Activated CD4-positive, alpha-beta T cell treated with anti-CD3 and anti-CD28 coated beads, Interleukin-2, amount 50 U/mL, for 4 hours (primary cell): ENCODE data around the gene ELOB.

ENCODE experiments used
- DNase-seq, 2 experiments: peaks; one replicate each; pipeline ENCODE4 v3.0.0-alpha.2; 2020

ELOB gene

GRCh38 chr16:2777231-2777902 is at the start of gene ELOB:
Gene ELOB (minus strand): TSS chr16:2777280. CDS start chr16:2777239, 41 bp downstream.
- DNase-seq, result peak; percentile 83 to 85

GRCh38 chr16:2825906-2826305 is 48.8 kb upstream of the ELOB start:
- DNase-seq, result no peak

DNA sequence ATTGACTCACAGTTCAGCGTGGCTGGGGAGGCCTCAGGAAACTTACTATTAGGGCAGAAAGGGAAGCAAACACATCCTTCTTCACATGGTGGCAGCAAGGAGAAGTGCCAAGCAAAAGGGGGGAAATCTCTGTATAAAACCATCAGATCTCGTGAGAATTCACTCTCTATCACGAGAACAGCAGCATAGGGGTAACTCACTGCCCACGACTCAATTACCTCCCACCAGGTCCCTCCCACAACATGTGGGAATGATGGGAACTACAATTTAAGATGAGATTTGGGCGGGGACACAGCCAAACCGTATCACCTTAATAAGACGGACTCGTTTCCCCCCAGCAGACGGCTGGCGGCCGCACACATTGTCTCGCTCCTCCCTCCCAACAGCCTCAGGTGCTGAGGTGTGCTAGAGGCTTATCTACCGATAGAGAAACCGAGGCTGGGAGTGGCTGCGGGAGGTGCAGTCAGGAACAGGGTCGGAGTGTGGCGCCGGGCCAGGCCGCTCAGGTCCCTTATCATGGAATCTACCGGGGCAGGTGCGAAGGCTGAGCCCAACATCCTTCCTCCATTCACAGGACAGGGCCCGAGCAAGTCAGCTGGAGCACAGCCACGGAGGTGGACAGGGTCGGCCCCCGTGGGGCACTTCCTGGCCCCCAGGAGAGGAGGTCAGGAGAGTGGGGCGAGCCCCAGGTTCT is 48.1 kb upstream of the ELOB start:
- no peak for DNase-seq

GRCh38 chr16:2824626-2825025 is 47.5 kb upstream of the ELOB start:
- DNase-seq, result no peak

- no peak for DNase-seq
Observed at GRCh38 chr16:2822496-2822895, 45.4 kb upstream of the ELOB start.

- no peak for DNase-seq
Observed at GRCh38 chr16:2822158-2822495, 45.0 kb upstream of the ELOB start.

GRCh38 chr16:2821487-2822157 is 44.5 kb upstream of the ELOB start:
- no peak for DNase-seq

GRCh38 chr16:2820836-2821486 is 43.9 kb upstream of the ELOB start:
- DNase-seq, result no peak

- DNase-seq, result no peak
Observed at GRCh38 chr16:2819939-2820835, 43.1 kb upstream of the ELOB start.

DNA sequence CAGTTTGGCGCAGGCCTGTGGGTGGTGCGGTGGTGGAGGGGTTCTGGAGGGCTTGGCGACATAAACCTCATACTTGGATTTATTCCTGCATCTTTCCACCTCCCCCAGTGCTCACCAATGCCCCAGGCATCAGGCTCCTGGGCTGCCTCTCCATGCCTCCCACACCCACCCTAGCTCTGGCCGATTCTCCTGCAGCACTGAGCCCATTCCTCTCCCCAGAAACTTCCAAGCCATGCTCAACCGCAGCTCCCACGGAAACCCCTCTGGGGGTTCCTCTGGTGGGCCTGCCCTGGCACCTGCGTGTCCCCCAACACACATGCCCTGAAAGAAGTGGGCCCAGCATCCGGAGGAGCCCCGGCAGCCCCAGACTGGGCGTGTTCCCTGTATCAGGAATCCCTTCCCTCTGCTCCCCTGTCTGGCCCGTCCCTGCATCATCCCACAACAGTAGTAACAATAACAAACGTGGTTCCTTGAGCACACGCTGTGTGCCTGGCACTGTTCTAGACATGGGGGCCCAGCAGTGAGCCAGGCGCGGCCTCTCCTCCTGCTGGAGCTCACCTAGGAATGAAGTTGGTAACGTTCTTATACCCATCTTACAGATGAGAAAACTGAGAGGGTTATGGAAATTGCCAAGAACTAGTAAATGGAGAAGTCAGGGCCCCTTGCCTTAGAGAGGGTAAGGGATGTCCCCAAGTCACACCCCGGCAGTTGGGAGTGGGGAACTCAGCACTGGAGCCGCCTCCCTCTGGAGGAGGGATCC is 42.3 kb upstream of the ELOB start:
- no peak for DNase-seq

- no peak for DNase-seq
Observed at GRCh38 chr16:2818272-2818876, 41.3 kb upstream of the ELOB start.

- no peak for DNase-seq
Observed at GRCh38 chr16:2817340-2818271, 40.5 kb upstream of the ELOB start.

- DNase-seq, result no peak
Observed at GRCh38 chr16:2816751-2817339, 39.8 kb upstream of the ELOB start, which contains the start of gene PRSS21. Gene PRSS21 (plus strand): TSS chr16:2817237. CDS start chr16:2817269, 32 bp downstream.

DNA sequence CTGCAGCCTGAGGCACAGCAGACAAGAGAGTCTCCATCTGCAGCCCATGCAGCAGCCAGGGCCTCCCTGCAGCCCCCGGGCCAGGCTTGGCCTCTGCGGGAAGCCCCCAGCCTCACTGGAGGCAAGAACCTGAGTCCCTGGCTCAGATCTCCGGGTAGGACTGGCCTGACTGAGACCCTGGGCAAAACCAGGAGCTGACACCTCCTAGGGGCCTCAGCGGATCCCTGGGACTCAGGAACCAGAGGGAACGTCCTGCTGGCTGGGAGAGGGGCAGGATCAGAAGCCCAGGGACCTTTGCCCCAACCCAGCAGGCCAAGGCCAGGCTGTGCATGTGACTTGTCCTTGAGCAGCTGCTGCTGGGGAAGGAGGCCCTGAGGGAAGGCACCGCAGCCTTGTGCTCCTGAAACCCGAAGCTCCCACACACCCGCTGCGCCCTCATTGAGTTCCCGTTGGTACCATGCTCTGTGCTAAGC is 38.3 kb upstream of the ELOB start:
- no peak for DNase-seq

- DNase-seq, result no peak
Observed at GRCh38 chr16:2814551-2815298, 37.6 kb upstream of the ELOB start.

DNA sequence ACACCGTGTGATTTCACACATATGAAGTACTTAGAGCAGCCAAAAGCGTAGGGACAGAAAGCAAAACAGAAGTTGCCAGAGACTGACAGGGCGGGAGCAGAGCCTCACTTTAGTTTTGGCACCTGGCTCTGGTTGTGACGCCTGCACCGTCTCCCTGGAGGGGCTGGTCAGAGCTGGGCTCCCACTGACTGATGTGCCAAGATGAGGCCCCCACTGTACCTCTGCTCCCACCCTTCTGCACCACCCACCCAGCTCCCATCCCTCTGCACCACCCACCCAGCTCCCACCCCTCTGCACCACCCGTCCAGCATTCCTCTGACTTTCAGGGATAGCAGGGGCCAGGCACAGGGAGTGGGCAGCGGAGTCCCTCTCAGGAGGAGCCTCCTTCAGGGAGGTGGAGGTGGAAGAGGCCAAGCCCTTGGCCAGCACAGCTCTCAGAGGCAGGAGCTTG is 36.7 kb upstream of the ELOB start:
- DNase-seq, result no peak

GRCh38 chr16:2811703-2812471 is 34.8 kb upstream of the ELOB start:
- DNase-seq, result no peak

DNA sequence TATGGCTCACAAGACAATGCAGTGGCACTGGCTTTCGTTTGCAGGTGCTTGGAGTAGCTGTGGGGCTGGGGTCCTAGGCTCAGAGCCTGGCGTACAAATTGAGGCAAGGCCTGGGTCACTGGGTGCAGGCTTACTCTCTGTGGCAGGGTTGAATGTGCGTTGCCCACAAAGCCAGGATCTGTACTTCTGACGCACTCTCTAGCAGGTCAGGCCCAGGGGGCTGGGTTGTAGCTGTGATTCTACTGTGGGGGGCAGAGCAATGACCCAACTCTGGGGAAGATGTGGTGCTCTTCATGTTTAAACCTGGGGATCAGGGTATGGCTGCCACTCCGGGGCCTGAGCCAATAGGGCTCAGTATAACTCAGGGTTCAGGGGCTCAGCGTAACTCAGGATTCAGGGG is 33.6 kb upstream of the ELOB start:
- no peak for DNase-seq
